ENCODE results near the gene CCDC86. TPM values are rescaled to one million over a fixed set of nuclear protein-coding genes. Genes with fewer than 3 reads are reported as not detected.

The CCDC86 gene
- total RNA-seq, 4 donors from 2014 or later: 15.9 to 41.1 (median 27.3) TPM

DNA sequence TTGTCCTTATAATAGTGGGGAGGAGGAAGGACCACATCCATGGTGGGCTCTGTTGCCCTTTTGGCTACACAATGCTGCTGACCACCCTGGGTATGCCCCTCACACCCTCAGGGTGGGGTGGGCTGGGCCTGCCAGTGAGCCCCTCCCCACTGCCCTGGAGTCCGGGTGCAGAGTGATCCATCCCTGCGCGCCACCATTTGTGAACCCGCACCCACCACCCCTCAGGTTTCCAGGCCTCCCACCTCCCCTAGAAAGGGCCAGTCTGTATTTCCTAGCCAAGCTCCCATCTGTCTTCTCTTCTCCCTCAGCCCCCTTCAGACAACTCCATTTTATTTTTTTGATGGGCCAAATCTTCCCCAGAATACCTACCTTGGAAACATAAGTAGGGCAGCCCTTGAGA, 31.8 kb upstream of the CCDC86 start:
- H3K27me3 ChIP-seq: no peaks in the 10 kb centered on the region
- H3K27ac ChIP-seq: no peak overlapping the region
- H3K4me3 ChIP-seq: no peak overlapping the region
- WGBS, 2 donors: 92% methylated on average over 4 of the region's 4 CpGs
- no peak for DNase-seq (ENCODE audit: low spot score in 2 of 2)
- no peaks in the 10 kb centered on the region for H3K9me3 ChIP-seq
- no peaks in the 10 kb centered on the region for H3K4me1 ChIP-seq
- no peaks in the 10 kb centered on the region for H3K36me3 ChIP-seq
- TF ChIP-seq EP300 (IDR thresholded peaks at IDR 0.05): no peak
- TF ChIP-seq, protein P1, sequence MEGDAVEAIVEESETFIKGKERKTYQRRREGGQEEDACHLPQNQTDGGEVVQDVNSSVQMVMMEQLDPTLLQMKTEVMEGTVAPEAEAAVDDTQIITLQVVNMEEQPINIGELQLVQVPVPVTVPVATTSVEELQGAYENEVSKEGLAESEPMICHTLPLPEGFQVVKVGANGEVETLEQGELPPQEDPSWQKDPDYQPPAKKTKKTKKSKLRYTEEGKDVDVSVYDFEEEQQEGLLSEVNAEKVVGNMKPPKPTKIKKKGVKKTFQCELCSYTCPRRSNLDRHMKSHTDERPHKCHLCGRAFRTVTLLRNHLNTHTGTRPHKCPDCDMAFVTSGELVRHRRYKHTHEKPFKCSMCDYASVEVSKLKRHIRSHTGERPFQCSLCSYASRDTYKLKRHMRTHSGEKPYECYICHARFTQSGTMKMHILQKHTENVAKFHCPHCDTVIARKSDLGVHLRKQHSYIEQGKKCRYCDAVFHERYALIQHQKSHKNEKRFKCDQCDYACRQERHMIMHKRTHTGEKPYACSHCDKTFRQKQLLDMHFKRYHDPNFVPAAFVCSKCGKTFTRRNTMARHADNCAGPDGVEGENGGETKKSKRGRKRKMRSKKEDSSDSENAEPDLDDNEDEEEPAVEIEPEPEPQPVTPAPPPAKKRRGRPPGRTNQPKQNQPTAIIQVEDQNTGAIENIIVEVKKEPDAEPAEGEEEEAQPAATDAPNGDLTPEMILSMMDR (IDR thresholded peaks at IDR 0.05): no peak
- no peak for TF ChIP-seq POLR2A (IDR thresholded peaks at IDR 0.05)

GRCh38 chr11:60810569-60810968, 31.3 kb upstream of the CCDC86 start:
- no peak for DNase-seq (ENCODE audit: low spot score in 2 of 2)
- H3K9me3 ChIP-seq: no peaks in the 10 kb centered on the region
- 42 to 55% methylated on average over 8 of the region's 8 CpGs for WGBS, 2 donors
- no peaks in the 10 kb centered on the region for H3K4me1 ChIP-seq
- no peak overlapping the region for H3K27ac ChIP-seq
- H3K36me3 ChIP-seq: no peaks in the 10 kb centered on the region
- H3K4me3 ChIP-seq: no peak overlapping the region
- TF ChIP-seq EP300 (IDR thresholded peaks at IDR 0.05) (no peak), POLR2A (IDR thresholded peaks at IDR 0.05) (no peak)
- TF ChIP-seq, protein P1 (IDR thresholded peaks at IDR 0.05): no peak
- H3K27me3 ChIP-seq: no peaks in the 10 kb centered on the region

DNA sequence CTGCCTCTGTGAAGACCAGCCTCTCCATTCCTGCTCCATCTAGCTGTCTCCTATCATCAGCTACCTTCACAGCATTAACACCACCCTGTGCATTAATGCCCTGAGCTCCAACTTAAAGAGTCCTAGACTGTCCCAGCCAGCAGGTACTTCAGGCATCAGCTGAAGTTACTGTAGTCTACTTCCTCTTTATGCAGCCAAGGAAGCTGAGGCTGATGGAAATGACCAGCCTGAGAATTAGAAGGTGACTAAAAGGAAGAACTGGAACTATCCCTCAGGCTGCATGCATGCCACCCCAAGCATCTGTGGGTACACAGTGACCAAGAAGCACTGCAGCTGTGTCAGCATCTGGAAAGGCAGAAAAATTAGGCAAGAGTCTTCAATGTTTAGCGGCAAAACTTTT, 28.6 kb upstream of the CCDC86 start:
- no peak for DNase-seq (ENCODE audit: low spot score in 2 of 2)
- TF ChIP-seq POLR2A (IDR thresholded peaks at IDR 0.05) (no peak), EP300 (IDR thresholded peaks at IDR 0.05) (no peak)
- TF ChIP-seq, protein P1 (IDR thresholded peaks at IDR 0.05): no peak

GRCh38 chr11:60814112-60814511, 27.8 kb upstream of the CCDC86 start:
- no peak overlapping the region for H3K27ac ChIP-seq
- no peak for DNase-seq (ENCODE audit: low spot score in 2 of 2)
- 85 to 92% methylated on average over 2 of the region's 2 CpGs for WGBS, 2 donors
- TF ChIP-seq POLR2A (IDR thresholded peaks at IDR 0.05): no peak
- no peak for TF ChIP-seq EP300 (IDR thresholded peaks at IDR 0.05)
- TF ChIP-seq, protein P1 (IDR thresholded peaks at IDR 0.05): no peak
- no peaks in the 10 kb centered on the region for H3K36me3 ChIP-seq
- peaks cover 0 to 18% (median 6%) of the 10 kb centered on the region in 4 donors for H3K9me3 ChIP-seq
- no peaks in the 10 kb centered on the region for H3K4me1 ChIP-seq
- H3K4me3 ChIP-seq: no peak overlapping the region
- no peaks in the 10 kb centered on the region for H3K27me3 ChIP-seq

More for the DNA sequence above, 28.6 kb upstream of the CCDC86 start:
- Histone ChIP-seq H3K9me3 (peaks cover 0 to 18% (median 6%) of the 10 kb centered on the region in 4 donors), H3K27me3 (no peaks in the 10 kb centered on the region), H3K27ac (no peak overlapping the region), H3K4me1 (no peaks in the 10 kb centered on the region), H3K4me3 (no peak overlapping the region), H3K36me3 (no peaks in the 10 kb centered on the region)
- WGBS, 2 donors: 89 to 93% methylated on average over 1 of the region's 1 CpG

DNA sequence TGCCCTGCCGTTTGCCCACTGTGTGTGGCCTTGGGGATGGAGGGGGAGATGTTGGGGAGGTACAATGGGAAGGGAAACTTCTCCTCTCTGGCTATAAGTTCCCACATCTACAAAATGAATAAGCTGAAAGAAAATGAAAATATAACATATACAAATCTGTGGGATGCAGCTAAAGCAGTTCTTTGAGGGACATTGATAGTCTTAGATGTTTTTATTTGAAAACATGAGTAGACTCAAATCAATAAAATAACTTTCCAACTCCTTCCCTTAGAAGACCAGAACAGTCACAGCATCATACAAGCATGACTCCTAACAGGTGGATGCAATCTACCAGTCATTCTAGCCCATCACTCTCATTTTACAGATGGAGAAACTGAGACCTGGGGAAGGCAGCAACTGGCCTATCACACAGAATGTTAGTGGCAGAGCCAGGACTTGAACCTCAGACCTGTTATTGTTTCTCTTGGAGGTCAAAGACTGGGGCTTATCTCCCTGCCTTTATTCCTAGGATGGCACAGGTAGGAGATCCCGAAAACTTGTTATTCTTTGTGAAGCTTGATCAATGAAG, 25.2 kb upstream of the CCDC86 start:
- Histone ChIP-seq H3K4me3 (no peak overlapping the region), H3K4me1 (no peaks in the 10 kb centered on the region), H3K27me3 (no peaks in the 10 kb centered on the region), H3K9me3 (peaks cover 0 to 18% (median 6%) of the 10 kb centered on the region in 4 donors), H3K27ac (no peak overlapping the region), H3K36me3 (no peaks in the 10 kb centered on the region)
- DNase-seq (ENCODE audit: low spot score in 2 of 2): no peak
- TF ChIP-seq, protein P1 (IDR thresholded peaks at IDR 0.05): no peak
- TF ChIP-seq EP300 (IDR thresholded peaks at IDR 0.05): no peak
- no peak for TF ChIP-seq POLR2A (IDR thresholded peaks at IDR 0.05)
- WGBS, 2 donors: 90 to 94% methylated on average over 2 of the region's 2 CpGs
